ENCODE measurements around the gene MTM1. TPM values are rescaled to one million over a fixed set of nuclear protein-coding genes. Genes with fewer than 3 reads are reported as not detected.

Gene MTM1
- total RNA-seq, 1 experiment from 2014 or later: 6.4 TPM

DNA sequence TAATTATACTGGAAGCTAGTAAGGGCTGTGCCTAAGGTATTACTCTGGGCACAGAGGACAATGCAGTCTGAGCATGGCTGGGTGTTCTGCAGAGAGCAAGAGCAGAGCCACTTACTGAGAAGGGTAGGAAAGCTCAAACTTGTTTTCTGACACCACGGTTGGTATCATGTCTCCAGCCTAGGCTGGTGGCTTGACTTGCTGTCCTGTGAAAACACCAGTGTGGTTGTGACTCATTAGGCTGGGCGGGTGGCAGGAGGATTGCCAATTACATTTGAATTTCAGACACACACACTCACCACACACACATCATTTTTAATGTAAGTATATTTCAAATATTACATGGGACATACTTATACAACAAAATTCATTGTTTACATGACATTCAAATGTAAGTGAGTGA lies 19.7 kb upstream of the MTM1 start:
- DNase-seq: no peak
- Histone ChIP-seq H2BK15ac (ENCODE audit: low read depth, low read length) (no peak overlapping the region), H2BK12ac (ENCODE audit: insufficient read length, low read depth, low read length) (no peak overlapping the region), H3K18ac (ENCODE audit: insufficient read length, low read depth, low read length) (no peak overlapping the region), H4K91ac (ENCODE audit: insufficient read length, low read depth, low read length) (no peak overlapping the region), H3K14ac (ENCODE audit: insufficient read depth, low read length) (no peak overlapping the region), H2AK5ac (ENCODE audit: insufficient read length, low read length) (no peak overlapping the region), H3K23me2 (ENCODE audit: insufficient read length, low read depth, low read length, poor library complexity, severe bottlenecking) (no peaks in the 10 kb centered on the region), H3K27ac (ENCODE audit: insufficient read length, low read depth, low read length) (no peak overlapping the region), H2BK120ac (ENCODE audit: low read depth, low read length, poor library complexity, severe bottlenecking) (no peak overlapping the region), H3K4ac (ENCODE audit: low read depth, low read length) (no peak overlapping the region), H3K79me1 (ENCODE audit: insufficient read depth, low read depth, low read length, poor library complexity, severe bottlenecking) (no peaks in the 10 kb centered on the region), H2BK5ac (ENCODE audit: insufficient read length, low read length) (no peak overlapping the region), H3K4me1 (ENCODE audit: insufficient read depth, low read length) (0 out of 2 replicates have a peak, but pooled peaks cover 2% of the 10 kb centered on the region), H3T11ph (ENCODE audit: low read length) (no peak overlapping the region), H2AFZ (ENCODE audit: low read length) (no peak overlapping the region), H3K79me2 (ENCODE audit: insufficient read depth, low read length) (no peaks in the 10 kb centered on the region), H4K8ac (replicated peaks; ENCODE audit: insufficient read length, low read depth, low read length) (no peak overlapping the region), H3K23ac (ENCODE audit: insufficient read length, low read depth, low read length) (no peak overlapping the region), H3K9ac (ENCODE audit: extremely low read depth, insufficient read length, low read length) (no peak overlapping the region), H3K9me3 (ENCODE audit: control insufficient read depth, low read depth, low read length) (no peaks in the 10 kb centered on the region), H3K4me2 (ENCODE audit: insufficient read depth, insufficient read length, low read length) (no peak overlapping the region), H3K56ac (ENCODE audit: insufficient read length, low read depth, low read length) (no peak overlapping the region), H4K20me1 (ENCODE audit: control insufficient read depth, insufficient read depth, insufficient read length) (no peaks in the 10 kb centered on the region), H3K27me3 (ENCODE audit: insufficient read depth, low read length) (peaks cover 3% of the 10 kb centered on the region; the same call in 1 of the 2 replicates), H2BK20ac (ENCODE audit: low read depth, low read length, poor library complexity, severe bottlenecking) (no peak overlapping the region), H4K5ac (ENCODE audit: insufficient read length, low read depth, low read length) (no peak overlapping the region)
- TF ChIP-seq, protein P1, sequence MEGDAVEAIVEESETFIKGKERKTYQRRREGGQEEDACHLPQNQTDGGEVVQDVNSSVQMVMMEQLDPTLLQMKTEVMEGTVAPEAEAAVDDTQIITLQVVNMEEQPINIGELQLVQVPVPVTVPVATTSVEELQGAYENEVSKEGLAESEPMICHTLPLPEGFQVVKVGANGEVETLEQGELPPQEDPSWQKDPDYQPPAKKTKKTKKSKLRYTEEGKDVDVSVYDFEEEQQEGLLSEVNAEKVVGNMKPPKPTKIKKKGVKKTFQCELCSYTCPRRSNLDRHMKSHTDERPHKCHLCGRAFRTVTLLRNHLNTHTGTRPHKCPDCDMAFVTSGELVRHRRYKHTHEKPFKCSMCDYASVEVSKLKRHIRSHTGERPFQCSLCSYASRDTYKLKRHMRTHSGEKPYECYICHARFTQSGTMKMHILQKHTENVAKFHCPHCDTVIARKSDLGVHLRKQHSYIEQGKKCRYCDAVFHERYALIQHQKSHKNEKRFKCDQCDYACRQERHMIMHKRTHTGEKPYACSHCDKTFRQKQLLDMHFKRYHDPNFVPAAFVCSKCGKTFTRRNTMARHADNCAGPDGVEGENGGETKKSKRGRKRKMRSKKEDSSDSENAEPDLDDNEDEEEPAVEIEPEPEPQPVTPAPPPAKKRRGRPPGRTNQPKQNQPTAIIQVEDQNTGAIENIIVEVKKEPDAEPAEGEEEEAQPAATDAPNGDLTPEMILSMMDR (conservative IDR thresholded peaks at IDR 0.05): no peak
- H3K4me1 Mint-ChIP-seq: peaks cover 2 to 9% of the 10 kb centered on the region in 2 experiments; a peak in 3 of 4 replicates
- H3K36me3 Mint-ChIP-seq (ENCODE audit: insufficient read depth in 1 of 3, low read depth in 3 of 3): peaks cover 0 to 4% (median 0%) of the 10 kb centered on the region in 3 experiments; a peak in 1 of 7 replicates
- no peak overlapping the region for H3K4me3 Mint-ChIP-seq
- H3K27me3 Mint-ChIP-seq (ENCODE audit: low read depth): peaks cover 76% of the 10 kb centered on the region
- peaks cover 72 to 81% of the 10 kb centered on the region in 2 experiments for H3K9me3 Mint-ChIP-seq
- no CpG with 5 or more reads among the region's 2 CpGs for WGBS (ENCODE audit: extremely low coverage, insufficient read length, low lambda C conversion rate)
- H3K27ac Mint-ChIP-seq: no peak overlapping the region

All from H9 (cell line).